Spleen (tissue), 11 donors: ENCODE results near the gene GUCY1A2. TPM values are rescaled to one million over a fixed set of nuclear protein-coding genes. Genes with fewer than 3 reads are reported as not detected.

Source experiments
- DNase-seq: peaks from one replicate; pipeline ENCODE4 v3.0.0-alpha.2; 2020
- H3K27ac ChIP-seq, 8 donors: fragments of 200-600 bp; sonication (generic) in 7 of 8; 1 replicate in 4 of 8; 2 replicates in 4 of 8; pipeline versions ENCODE4 v1.5.0 to v1.8.0; 2016 to 2021; ENCODE audit warnings: inconsistent platforms in 4 of 8, mild to moderate bottlenecking in 4 of 8, moderate library complexity in 1 of 8
- H3K27me3 ChIP-seq, 7 donors: fragments of 200-600 bp; sonication (generic) in 6 of 7; replicated peaks in 1 of 7; 1 replicate in 4 of 7; 2 replicates in 3 of 7; pipeline versions ENCODE4 v1.5.0 to v1.8.0; 2016 to 2021; ENCODE audit warnings: inconsistent platforms in 3 of 7, mild to moderate bottlenecking in 1 of 7
- H3K36me3 ChIP-seq, 6 donors: fragments of 200-600 bp; sonication (generic) in 5 of 6; 1 replicate in 4 of 6; 2 replicates in 2 of 6; pipeline versions ENCODE4 v1.5.0 to v1.8.0; 2016 to 2021; ENCODE audit warnings: inconsistent platforms in 2 of 6
- H3K4me1 ChIP-seq, 6 donors: fragments of 200-600 bp; sonication (generic) in 5 of 6; 1 replicate in 3 of 6; 2 replicates in 3 of 6; pipeline versions ENCODE4 v1.5.0 to v1.8.0; 2016 to 2021; ENCODE audit warnings: inconsistent platforms in 3 of 6
- H3K4me3 ChIP-seq, 8 donors: fragments of 200-600 bp; sonication (generic) in 7 of 8; 1 replicate in 4 of 8; 2 replicates in 4 of 8; pipeline versions ENCODE4 v1.5.0 to v1.8.0; 2016 to 2021; ENCODE audit warnings: inconsistent platforms in 4 of 8, mild to moderate bottlenecking in 4 of 8, moderate library complexity in 2 of 8
- H3K9me3 ChIP-seq, 8 donors: fragments of 200-600 bp; sonication (generic) in 7 of 8; 1 replicate in 4 of 8; 2 replicates in 4 of 8; pipeline versions ENCODE4 v1.5.0 to v1.8.0; 2016 to 2021; ENCODE audit warnings: inconsistent platforms in 4 of 8
- POLR2A ChIP-seq, 3 donors: fragments of 450-650 bp; IDR thresholded peaks; one replicate each; pipeline ENCODE4 v1.5.1; 2017; ENCODE audit warnings: antibody characterized with exemption in 3 of 3, mild to moderate bottlenecking in 1 of 3
- POLR2AphosphoS5 ChIP-seq, 3 donors: sonication (generic); formaldehyde crosslinking; IDR thresholded peaks; one replicate each; pipeline ENCODE4 v1.5.1; 2017; ENCODE audit warnings: antibody characterized with exemption in 3 of 3
- WGBS, 5 donors: extraction: QIAGEN DNeasy Blood & Tissue Kit in 3 of 5; methylation state at CpG; one replicate each; pipeline versions ENCODE4 v1.1.5 to v1.1.7; 2013 to 2018; 5-methylcytosine and 5-hydroxymethylcytosine counted together
- intact Hi-C: fragments of 100-400 bp; cut with DNase I; formaldehyde crosslinking; loops from one replicate; pipeline ENCODE4 v1.15.0; 2023; ENCODE audit warnings: low total_unique reads
- polyA plus RNA-seq, 3 donors: library from polyadenylated mRNA; stranded (reverse); fragments of 200-250 nt; gene quantifications; one replicate each; pipeline ENCODE4 v1.2.1, GENCODE V29; 2013
- total RNA-seq, 7 donors: library from RNA; depleted of rRNA in 3 of 7; stranded (reverse); fragments of >200 nt in 3 of 7; fragmentation: NEBNext Ultra II Directional in 4 of 7; extraction: Animal tissue kit (Norgen Biotek cat#: 25700) in 4 of 7; gene quantifications; one replicate each; pipeline versions ENCODE4 v1.1.0 to v1.2.1, GENCODE V29; 2016 to 2021
- TF ChIP-seq, protein P1 (sequence below), 11 experiments: fragments of 200-600 bp in 7 of 11; fragments of 450-650 bp in 4 of 11; sonication (generic) in 4 of 11; IDR thresholded peaks in 8 of 11; conservative IDR thresholded peaks in 3 of 11; 1 replicate in 7 of 11; 2 replicates in 4 of 11; pipeline versions ENCODE4 v1.4.0 to v1.8.0; 2016 to 2021; ENCODE audit warnings: antibody characterized with exemption in 11 of 11, inconsistent platforms in 4 of 11, mild to moderate bottlenecking in 1 of 11
- donor health status: healthy with polysubstance abuse.
- donor health status: DM: no; HTN: no; CAD: no; lungs with moderate emphysema.
- donor health status: DM: no; HTN: no; CAD: no.
- donor health status: Bipolar disorder and iron deficiency.
- donor health status: healthy.
- donor health status: DM: no; HTN: no; CAD: no.
- donor health status: DM: yes; HTN: yes; CAD: no.

GUCY1A2 gene
- total and polyA plus RNA-seq, 10 donors, result 0.32 to 64.0 (median 17.6) TPM

DNA sequence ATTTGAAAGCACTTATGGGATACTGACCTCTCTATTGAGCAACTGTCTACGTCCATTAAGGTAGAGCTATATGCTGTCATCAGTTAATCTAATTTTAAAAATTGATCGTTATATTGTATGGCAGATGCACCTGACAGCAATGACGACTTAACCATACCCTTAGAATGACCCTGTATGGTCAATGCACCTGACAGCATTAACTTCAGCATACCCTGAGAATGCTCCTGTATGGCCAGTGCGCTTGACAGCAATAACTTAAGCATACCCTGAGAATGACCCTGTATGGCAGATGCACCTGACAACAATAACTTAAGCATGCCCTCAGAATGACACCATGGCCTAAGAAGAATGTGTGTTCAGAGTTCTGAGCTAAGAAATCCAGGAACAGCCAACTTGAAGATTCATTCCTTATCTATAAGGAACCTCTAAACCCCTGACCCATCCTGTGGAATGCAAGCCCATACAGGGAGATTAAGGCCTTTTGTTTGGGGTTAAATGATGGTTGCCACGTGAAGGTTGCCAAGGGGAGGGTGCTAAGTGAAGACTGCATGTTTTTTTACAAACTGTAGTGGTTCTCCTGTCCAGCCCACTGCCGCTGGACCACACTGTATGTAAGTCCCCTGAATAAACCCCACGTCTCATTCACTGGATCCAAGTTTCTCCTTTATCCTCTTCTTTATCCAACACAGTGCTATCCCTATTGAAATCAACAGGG is 138.3 kb downstream of the GUCY1A2 start:
- Histone ChIP-seq H3K4me3 (no peak overlapping the region), H3K36me3 (no peaks in the 10 kb centered on the region), H3K27me3 (no peaks in the 10 kb centered on the region), H3K27ac (no peak overlapping the region), H3K4me1 (no peaks in the 10 kb centered on the region), H3K9me3 (peaks cover 0 to 11% (median 6%) of the 10 kb centered on the region in 8 donors)
- WGBS, 5 donors, result 64 to 78% (median 71%) methylated on average over 7 of the region's 7 CpGs
- TF ChIP-seq, protein P1, sequence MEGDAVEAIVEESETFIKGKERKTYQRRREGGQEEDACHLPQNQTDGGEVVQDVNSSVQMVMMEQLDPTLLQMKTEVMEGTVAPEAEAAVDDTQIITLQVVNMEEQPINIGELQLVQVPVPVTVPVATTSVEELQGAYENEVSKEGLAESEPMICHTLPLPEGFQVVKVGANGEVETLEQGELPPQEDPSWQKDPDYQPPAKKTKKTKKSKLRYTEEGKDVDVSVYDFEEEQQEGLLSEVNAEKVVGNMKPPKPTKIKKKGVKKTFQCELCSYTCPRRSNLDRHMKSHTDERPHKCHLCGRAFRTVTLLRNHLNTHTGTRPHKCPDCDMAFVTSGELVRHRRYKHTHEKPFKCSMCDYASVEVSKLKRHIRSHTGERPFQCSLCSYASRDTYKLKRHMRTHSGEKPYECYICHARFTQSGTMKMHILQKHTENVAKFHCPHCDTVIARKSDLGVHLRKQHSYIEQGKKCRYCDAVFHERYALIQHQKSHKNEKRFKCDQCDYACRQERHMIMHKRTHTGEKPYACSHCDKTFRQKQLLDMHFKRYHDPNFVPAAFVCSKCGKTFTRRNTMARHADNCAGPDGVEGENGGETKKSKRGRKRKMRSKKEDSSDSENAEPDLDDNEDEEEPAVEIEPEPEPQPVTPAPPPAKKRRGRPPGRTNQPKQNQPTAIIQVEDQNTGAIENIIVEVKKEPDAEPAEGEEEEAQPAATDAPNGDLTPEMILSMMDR (IDR thresholded peaks at IDR 0.05 in 8 of 11, conservative IDR thresholded peaks at IDR 0.05 in 3 of 11), result no peak
- no peak for TF ChIP-seq POLR2AphosphoS5 (IDR thresholded peaks at IDR 0.05)
- intact Hi-C loops, result no loop called here
- DNase-seq, result no peak

DNA sequence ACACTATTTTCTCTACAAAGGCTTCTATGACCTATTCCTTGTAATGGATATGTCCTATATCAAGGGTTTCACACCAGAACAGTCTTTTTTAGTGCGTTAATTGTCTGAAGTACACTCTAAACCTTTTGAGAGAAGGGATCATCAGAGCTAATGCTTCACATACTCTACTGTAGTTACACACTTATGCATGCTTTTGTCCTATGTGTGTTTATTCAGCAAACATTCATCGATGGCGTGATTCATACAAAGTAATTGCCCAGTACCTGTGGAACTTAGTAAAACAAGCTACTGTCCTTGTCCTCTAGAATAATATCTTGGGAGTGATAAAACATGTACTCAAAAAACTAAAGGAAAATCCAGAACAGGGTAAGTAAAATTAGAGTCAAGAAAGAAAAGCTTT is 139.2 kb downstream of the GUCY1A2 start:
- peaks cover 0 to 11% (median 6%) of the 10 kb centered on the region in 8 donors for H3K9me3 ChIP-seq
- no peaks in the 10 kb centered on the region for H3K4me1 ChIP-seq
- no peak overlapping the region for H3K4me3 ChIP-seq
- DNase-seq, result no peak
- intact Hi-C loops, result no loop called here
- no peaks in the 10 kb centered on the region for H3K36me3 ChIP-seq
- WGBS, 5 donors, result 85 to 95% (median 89%) methylated on average over 3 of the region's 3 CpGs
- no peak overlapping the region for H3K27ac ChIP-seq
- TF ChIP-seq, protein P1 (IDR thresholded peaks at IDR 0.05 in 8 of 11, conservative IDR thresholded peaks at IDR 0.05 in 3 of 11), result no peak
- H3K27me3 ChIP-seq, result no peaks in the 10 kb centered on the region

DNA sequence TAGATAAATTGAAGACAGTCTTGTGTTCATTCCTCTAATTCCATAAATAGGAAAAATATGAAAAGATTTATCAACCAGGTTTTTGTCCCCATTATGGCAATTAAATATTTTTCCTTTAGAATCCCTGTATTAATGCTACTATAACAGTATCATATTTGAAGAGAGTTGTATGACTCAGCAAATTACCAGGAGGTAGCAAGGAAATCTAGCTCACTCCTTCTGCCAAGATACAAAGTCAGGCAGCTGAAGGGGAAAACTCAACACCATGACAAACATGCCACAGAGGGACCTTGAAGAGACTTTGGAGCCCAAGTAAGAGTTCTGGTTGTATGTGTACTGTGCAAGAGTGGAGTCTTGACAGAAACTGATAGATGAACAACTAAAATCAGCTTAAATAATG is 143.3 kb downstream of the GUCY1A2 start:
- TF ChIP-seq POLR2A (IDR thresholded peaks at IDR 0.05) (no peak), POLR2AphosphoS5 (IDR thresholded peaks at IDR 0.05) (no peak)
- TF ChIP-seq, protein P1 (IDR thresholded peaks at IDR 0.05 in 8 of 11, conservative IDR thresholded peaks at IDR 0.05 in 3 of 11), result no peak
- H3K4me1 ChIP-seq, result no peaks in the 10 kb centered on the region
- no peak for DNase-seq

DNA sequence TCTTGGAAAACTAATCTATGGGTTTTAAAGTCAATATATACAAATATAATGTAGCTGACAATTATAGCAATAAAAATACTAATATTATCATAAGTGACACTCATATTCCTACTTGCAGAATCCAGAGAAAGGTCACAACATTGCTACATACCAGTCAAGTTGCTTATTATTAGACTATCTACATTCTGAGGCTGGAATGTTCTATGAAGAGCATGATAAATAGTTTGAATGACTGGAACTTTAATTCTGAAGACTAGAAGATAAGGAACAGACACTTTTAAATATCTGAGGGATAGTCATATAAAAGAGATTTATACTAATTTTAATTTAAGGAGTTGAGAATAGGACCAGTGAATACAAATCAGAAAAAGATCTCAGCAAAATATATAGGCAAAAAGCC is 146.0 kb downstream of the GUCY1A2 start:
- Histone ChIP-seq H3K27ac (no peak overlapping the region), H3K36me3 (no peaks in the 10 kb centered on the region), H3K4me3 (no peak overlapping the region), H3K4me1 (no peaks in the 10 kb centered on the region), H3K9me3 (peaks cover 0 to 17% (median 8%) of the 10 kb centered on the region in 8 donors), H3K27me3 (no peaks in the 10 kb centered on the region)
- intact Hi-C loops, result no loop called here
- no peak for TF ChIP-seq POLR2A (IDR thresholded peaks at IDR 0.05)
- no peak for TF ChIP-seq POLR2AphosphoS5 (IDR thresholded peaks at IDR 0.05)
- TF ChIP-seq, protein P1 (IDR thresholded peaks at IDR 0.05 in 8 of 11, conservative IDR thresholded peaks at IDR 0.05 in 3 of 11), result no peak
- DNase-seq, result no peak

More for the DNA sequence above, 143.3 kb downstream of the GUCY1A2 start:
- H3K9me3 ChIP-seq, result peaks cover 0 to 13% (median 4%) of the 10 kb centered on the region in 8 donors
- intact Hi-C loops, result no loop called here
- no peaks in the 10 kb centered on the region for H3K36me3 ChIP-seq
- H3K27me3 ChIP-seq, result no peaks in the 10 kb centered on the region
- no peak overlapping the region for H3K27ac ChIP-seq
- no peak overlapping the region for H3K4me3 ChIP-seq
